ENCODE measurements around the gene CHMP4B.

The CHMP4B gene

GRCh38 chr20:33829636-33830035, 18.5 kb downstream of the CHMP4B start:
- DNase-seq (ENCODE audit: low read depth), result no peak
- H3K4me3 ChIP-seq (ENCODE audit: low read length), result no peak overlapping the region
- TF ChIP-seq CTCF (conservative IDR thresholded peaks at IDR 0.05; ENCODE audit: low read depth, low read length), result no peak

DNA sequence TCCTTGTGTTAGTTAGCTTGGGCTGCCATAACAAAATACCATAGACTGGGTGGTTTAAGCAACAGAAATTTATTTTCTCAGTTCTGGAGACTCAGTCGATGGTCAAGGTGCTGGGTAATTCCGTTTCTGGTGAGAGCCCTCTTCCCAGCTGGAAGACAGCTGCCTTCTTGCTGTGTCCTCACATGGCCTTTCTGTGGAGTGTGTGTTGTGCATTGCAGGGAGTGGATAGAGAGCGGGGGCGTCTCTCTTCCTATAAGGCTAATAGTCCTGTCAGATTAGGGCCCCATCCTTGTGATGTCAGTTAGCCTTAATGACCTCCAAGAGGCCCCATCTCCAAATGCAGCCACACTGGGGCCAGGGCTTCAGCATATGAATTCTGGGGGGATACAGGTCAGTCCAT, 19.2 kb downstream of the CHMP4B start:
- no peak for DNase-seq (ENCODE audit: low read depth)
- no peak overlapping the region for H3K4me3 ChIP-seq (ENCODE audit: low read length)
- no peak for TF ChIP-seq CTCF (conservative IDR thresholded peaks at IDR 0.05; ENCODE audit: low read depth, low read length)

DNA sequence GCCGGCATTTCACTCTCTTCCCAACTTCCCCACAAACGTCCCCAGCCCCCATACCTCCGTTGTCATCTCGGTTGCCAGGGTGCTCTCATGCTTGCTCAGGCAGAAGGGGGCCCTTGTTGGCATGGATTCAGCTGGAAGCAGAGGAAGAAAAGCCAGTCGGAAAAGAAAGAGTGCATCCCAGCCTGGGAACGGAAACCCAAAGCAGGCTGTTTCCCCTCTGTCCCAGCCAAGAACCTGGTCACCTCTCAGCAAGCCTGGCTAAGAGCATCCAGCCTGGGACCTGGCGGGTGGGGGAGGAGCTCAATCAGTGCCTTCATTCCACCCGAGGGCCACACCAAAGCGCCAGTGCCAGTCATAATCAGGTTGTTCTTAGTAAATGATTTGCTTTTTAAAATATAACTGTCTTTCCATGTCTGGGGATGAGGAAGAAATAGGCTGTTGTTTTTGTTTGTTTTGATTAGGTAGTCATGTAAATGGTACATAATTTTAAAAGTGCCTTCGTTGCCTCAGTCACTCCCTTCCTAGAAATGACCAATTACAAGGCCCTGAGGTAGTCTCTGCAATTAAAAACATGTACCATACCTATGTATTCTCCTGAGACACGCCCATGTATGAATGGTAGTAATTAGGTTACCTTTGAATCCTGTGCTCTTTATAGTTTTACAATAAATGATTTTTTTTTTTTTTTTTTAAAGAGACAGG, 21.1 kb downstream of the CHMP4B start:
- no peak for TF ChIP-seq CTCF (conservative IDR thresholded peaks at IDR 0.05; ENCODE audit: low read depth, low read length)
- peak; percentile 42 for DNase-seq (ENCODE audit: low read depth)
- peak overlapping the region; percentile 5 for H3K4me3 ChIP-seq (ENCODE audit: low read length)

- DNase-seq (ENCODE audit: low read depth), result no peak
- H3K4me3 ChIP-seq (ENCODE audit: low read length), result no peak overlapping the region
- no peak for TF ChIP-seq CTCF (conservative IDR thresholded peaks at IDR 0.05; ENCODE audit: low read depth, low read length)
These were observed 22.2 kb downstream of the CHMP4B start for GRCh38 chr20:33833333-33833732.

- no peak for TF ChIP-seq CTCF (conservative IDR thresholded peaks at IDR 0.05; ENCODE audit: low read depth, low read length)
- no peak for DNase-seq (ENCODE audit: low read depth)
- H3K4me3 ChIP-seq (ENCODE audit: low read length), result no peak overlapping the region
These were observed 24.5 kb downstream of the CHMP4B start for GRCh38 chr20:33835615-33836172.

- TF ChIP-seq CTCF (conservative IDR thresholded peaks at IDR 0.05; ENCODE audit: low read depth, low read length), result no peak
- DNase-seq (ENCODE audit: low read depth), result no peak
- no peak overlapping the region for H3K4me3 ChIP-seq (ENCODE audit: low read length)
These were observed 25.1 kb downstream of the CHMP4B start for GRCh38 chr20:33836277-33836676.

All from retinal pigment epithelial cell (primary cell).